HG02870 (cell line): ENCODE measurements around the gene VSNL1.
A peak's percentile ranks its signal among the peaks of the same experiment; 100 is the strongest.

Experiments used
- ATAC-seq: cut with Tn5 transposase; IDR thresholded peaks from one replicate; pipeline ENCODE4 v1.9.1; 2021; ENCODE audit warnings: mild to moderate bottlenecking, moderate library complexity; ENCODE audit not compliant: unreplicated experiment

Gene VSNL1

GRCh38 chr2:17638196-17638743, 97.8 kb downstream of the VSNL1 start:
- ATAC-seq: no peak

DNA sequence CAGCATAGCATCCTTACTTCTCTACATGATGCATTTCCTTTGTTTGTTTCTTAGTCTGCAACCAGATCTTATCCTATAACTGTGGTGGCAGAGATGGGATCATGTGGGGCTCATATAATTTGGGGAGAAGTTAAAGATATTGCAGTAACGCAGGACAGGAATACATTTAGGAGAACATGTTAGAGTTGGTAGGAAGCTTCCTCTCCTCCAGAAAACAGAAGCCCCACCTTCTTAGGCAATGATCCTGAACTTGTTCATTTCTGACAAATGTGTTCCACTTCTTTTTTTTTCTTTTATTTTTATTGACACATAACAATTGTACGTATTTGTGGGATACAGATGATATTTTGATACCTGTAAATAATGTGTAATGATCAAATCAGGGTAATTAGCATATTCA, 99.9 kb downstream of the VSNL1 start:
- no peak for ATAC-seq

DNA sequence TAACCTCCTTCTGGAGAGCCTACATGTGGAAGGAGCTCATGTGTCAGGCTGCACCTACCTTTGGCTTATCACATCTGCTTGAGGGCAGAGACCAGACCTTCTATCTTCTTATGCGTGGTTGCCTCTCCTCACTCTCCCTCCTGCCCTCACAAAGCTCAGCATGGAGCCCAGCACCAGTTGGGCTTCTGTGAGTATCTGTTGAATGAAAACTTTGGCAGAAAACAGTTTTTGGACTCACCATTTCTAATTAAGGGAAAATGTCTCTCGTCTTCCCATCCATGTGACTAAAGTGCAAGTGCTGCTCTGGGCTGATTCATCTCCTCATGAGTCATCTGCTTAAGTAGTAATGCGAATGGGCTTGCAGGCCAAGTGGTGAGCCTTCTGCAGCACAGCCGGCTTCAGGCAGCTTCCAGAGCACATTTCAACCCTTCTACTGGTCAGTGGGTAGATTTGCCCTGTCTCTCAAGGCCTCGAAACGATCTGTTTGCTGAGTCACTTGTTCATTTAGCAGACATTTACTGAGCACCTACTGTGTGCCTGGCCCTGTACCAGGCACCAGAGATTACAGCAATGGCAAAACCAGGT, 102.6 kb downstream of the VSNL1 start:
- ATAC-seq: peak; percentile 36

- no peak for ATAC-seq
Measured at GRCh38 chr2:17644997-17645720, 104.7 kb downstream of the VSNL1 start.

GRCh38 chr2:17646081-17646554, 105.6 kb downstream of the VSNL1 start:
- ATAC-seq: peak; percentile 74

DNA sequence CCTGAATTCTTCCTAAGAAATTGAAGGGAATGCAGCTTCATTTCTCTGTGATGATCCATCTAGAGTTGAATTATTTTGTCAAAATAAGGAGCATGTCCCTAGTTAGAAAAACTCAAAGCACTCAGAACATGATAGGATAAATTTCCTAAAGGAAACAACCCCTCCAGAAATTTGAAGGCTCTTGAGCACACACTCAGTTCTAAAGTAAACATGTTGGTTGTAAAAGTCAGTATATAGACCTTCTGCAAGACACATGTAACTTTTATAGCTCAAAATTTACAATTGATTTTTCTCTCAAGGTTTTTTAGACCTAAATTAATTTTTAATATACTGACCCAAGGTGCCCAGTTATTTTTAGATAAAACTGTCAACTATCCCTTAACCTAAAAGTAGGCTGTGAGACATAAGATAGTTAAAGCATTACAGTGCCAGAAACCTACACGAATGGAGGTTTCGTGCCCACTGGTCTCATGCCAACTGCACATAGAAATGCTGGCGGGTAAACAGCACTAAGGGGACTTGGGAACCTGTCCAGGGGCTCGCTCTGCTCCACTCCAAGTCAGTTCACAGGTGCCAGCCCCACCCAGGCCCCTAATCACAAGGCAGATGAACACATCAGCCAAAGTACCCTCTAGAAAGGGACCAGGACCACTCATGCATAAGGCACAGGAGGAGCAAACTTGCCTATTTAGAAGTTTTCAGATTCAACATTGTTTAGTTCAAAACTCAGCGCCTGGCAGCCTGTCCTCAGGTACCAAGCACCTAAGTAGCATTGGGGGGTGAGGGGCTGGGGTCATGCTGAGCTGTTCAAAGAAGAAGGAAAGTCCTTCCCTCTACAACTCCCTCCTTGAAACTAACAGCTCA, 106.6 kb downstream of the VSNL1 start:
- ATAC-seq: no peak

DNA sequence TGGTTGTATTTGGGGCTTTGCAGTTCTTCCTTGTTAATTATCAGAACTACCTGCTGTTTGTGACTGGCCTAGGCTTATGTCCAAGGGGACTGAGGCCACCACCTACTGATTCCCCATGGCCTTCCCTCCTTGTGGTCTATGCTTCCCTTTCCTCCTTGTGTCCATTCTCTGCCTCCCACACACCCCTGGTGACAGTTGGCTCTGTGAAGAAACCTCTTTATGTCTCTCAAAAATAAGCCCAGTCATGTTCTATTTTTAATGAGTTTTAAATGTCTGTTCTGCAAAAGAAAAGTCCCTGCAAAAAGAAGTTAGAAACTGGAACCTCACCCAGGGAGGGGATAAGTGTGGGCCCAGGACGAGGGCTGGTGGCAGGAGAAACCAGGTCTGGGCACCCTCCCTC, 108.1 kb downstream of the VSNL1 start:
- no peak for ATAC-seq

DNA sequence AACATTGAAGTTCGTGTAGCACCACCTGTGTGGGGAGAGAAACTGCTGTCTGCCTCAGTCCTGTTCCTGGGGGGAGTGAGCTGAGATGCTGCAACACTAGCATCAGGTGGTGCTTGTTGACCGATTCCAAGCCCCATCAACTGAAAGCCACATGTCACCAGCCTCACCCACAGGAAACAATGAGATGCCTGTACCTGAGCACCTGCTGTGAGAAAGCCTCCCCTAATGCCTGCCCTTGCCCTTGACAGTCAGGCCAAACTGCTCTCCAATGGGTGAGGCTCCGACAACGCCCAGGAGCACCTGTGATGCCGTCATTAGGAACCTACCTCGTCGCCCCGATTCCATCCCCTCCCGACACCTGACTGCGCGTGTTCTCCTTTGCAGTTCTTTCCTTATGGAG, 108.5 kb downstream of the VSNL1 start:
- ATAC-seq: no peak

- no peak for ATAC-seq
Measured at GRCh38 chr2:17652681-17653394, 112.3 kb downstream of the VSNL1 start.

DNA sequence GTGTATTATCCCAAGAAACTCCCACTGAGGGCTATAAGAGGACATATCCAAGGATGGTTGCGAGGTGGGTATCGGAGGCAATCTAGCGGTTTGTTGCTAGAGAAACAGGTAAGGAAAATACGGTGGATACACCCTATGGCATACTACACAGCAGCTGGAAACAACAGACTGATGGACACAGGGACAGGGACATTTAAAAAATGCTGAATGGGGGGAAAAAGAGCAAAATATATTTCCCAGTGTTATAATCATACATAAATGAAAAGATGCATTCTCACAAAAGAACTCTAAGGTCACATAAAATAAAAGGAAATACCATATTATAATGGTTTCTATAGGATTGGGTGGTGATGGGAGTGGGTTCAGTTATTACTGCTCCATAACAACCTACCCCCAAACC, 117.3 kb downstream of the VSNL1 start:
- ATAC-seq: no peak

DNA sequence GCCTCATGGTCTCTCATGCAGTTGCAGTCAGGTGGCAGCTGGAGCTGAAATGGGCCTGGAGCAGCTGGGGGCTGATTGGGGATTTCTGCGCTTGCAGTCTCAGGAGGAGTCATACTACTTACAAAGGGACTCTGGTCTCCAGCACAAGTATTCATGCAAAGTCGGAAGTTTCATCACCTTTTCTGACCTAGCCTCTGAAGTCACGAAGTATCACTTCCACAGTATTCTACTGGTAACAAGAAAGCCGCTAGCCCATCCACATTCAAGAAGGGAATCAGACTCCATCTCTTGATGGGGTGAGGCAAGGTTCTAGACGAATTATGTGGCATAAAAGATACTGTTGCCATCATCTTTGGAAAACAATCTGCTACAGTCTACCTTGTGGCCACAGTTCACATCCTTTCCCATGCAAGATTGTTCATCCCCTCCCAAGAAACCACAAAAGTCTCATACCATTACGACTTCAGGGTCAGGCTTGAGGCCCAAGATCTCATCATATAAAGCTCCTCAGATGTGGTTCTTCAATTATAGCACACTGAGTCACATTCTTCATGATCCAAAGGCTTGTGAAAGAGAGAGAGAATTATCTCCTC, 117.9 kb downstream of the VSNL1 start:
- peak; percentile 96 for ATAC-seq

DNA sequence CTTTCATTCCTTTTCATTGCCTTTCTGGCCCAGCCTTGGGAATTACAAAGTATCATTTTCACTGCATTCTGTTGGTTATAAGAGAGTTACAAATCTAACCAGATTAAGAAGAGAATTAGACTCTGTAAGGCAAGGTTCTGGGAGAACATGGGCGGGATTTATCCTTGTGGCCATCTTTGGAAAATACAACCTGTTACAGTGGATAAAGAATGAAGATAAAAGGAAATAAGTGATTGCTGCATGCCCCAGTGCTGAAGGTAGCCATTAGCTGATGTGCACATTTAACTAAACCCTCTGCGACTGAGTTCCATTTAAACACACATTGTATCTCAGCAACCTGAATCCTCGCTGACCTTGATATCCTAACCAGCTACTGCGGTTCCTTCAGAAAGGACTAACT, 119.7 kb downstream of the VSNL1 start:
- no peak for ATAC-seq

GRCh38 chr2:17661460-17661859, 121.0 kb downstream of the VSNL1 start:
- ATAC-seq: no peak

GRCh38 chr2:17662723-17663122, 122.2 kb downstream of the VSNL1 start:
- no peak for ATAC-seq

- no peak for ATAC-seq
Measured at GRCh38 chr2:17664534-17664933, 124.0 kb downstream of the VSNL1 start.

DNA sequence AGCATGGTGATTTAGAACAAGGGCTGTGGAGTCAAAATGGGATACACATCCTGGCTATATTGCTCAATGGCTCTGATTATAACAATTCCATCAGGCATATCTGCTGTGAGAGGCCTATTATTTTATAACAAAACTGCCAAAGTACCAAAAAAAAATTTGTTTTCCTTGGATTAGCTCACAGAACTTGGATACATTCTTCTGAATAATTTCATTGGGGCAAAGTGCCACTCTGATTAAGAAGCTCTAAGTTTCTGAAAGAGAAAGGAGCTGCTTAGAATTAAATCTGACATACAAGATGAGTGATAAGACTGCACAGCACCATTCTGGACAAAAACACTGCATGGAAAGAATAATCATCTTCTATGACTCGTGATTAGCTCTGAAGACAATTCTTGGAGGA, 127.4 kb downstream of the VSNL1 start:
- no peak for ATAC-seq

- peak; percentile 48 for ATAC-seq
Measured at GRCh38 chr2:17672583-17673317, 132.3 kb downstream of the VSNL1 start.

DNA sequence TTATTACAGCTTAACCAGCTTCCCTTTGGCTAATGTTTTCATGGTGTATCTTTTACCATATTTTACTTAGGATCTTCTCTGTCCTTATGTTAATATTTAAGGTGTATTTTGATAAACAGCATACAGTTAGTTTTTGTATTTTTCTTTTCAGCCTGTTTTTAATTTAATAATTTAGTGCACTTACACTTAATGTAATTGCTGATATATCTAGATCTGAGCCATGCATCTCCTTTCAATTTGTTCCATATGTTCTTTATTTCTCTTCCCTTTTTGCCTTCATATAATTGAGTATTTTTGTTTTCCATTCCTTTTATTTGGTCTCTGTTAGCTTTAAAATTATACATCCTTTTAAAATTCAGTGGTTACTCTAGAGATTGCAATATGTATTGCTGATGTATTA, 134.3 kb downstream of the VSNL1 start:
- ATAC-seq: no peak

- ATAC-seq: no peak
Measured at GRCh38 chr2:17680119-17680518, 139.6 kb downstream of the VSNL1 start.
